K562 (cell line): ENCODE results near the gene SYTL2.

Experiments used
- BHLHE40 ChIP-seq: IDR thresholded peaks from 2 replicates; pipeline ENCODE4 v1.6.1; 2011; ENCODE audit warnings: low read length, improper control_type of control experiment
- CBFA2T2 ChIP-seq: fragments of 450-650 bp; conservative IDR thresholded peaks from 2 replicates; pipeline ENCODE4 v1.6.1; 2017; ENCODE audit warnings: mild to moderate bottlenecking
- EZH2 ChIP-seq: IDR thresholded peaks from 2 replicates; pipeline ENCODE4 v1.6.1; 2012; ENCODE audit warnings: low read depth, mild to moderate bottlenecking, inconsistent platforms, low read length, borderline replicate concordance
- FOXA1 ChIP-seq: fragments of 450-650 bp; IDR thresholded peaks from 2 replicates; pipeline ENCODE4 v1.6.1; 2016; ENCODE audit warnings: mild to moderate bottlenecking, borderline replicate concordance
- GABPB2 ChIP-seq: fragments of 250-450 bp; sonication (Bioruptor Pico); conservative IDR thresholded peaks from 2 replicates; pipeline ENCODE4 v1.5.1; 2021; ENCODE audit warnings: mild to moderate bottlenecking
- HDGF ChIP-seq: fragments of 450-650 bp; IDR thresholded peaks from 2 replicates; pipeline ENCODE4 v1.6.1; 2016
- NRF1 ChIP-seq, 2 experiments: fragments of 450-650 bp; IDR thresholded peaks in 1 of 2; conservative IDR thresholded peaks in 1 of 2; 2 replicates each; pipeline ENCODE4 v1.6.1; 2014; ENCODE audit warnings: mild to moderate bottlenecking in 2 of 2
- PHF21A ChIP-seq: fragments of 450-650 bp; IDR thresholded peaks from 2 replicates; pipeline ENCODE4 v1.6.1; 2017; ENCODE audit warnings: low read depth, borderline replicate concordance
- SMC3 ChIP-seq: conservative IDR thresholded peaks from 2 replicates; pipeline ENCODE4 v1.6.1; 2011; ENCODE audit warnings: low read depth, low read length, improper control_type of control experiment; ENCODE audit not compliant: insufficient read depth
- ZBTB17 ChIP-seq: fragments of 450-650 bp; formaldehyde crosslinking; IDR thresholded peaks from 2 replicates; pipeline ENCODE4 v1.4.0; 2020; ENCODE audit warnings: mild to moderate bottlenecking
- ZBTB7A ChIP-seq: IDR thresholded peaks from 2 replicates; pipeline ENCODE4 v1.6.1; 2011; ENCODE audit warnings: low read depth, mild to moderate bottlenecking, low read length, moderate library complexity, borderline replicate concordance; ENCODE audit not compliant: control insufficient read depth
- ZNF274 ChIP-seq: IDR thresholded peaks from 2 replicates; pipeline ENCODE4 v1.6.1; 2011; ENCODE audit warnings: low read depth, mild to moderate bottlenecking, low read length, moderate library complexity, borderline replicate concordance
- ZZZ3 ChIP-seq: fragments of 450-650 bp; IDR thresholded peaks from 2 replicates; pipeline ENCODE4 v1.6.1; 2016; ENCODE audit warnings: antibody characterized with exemption, mild to moderate bottlenecking, moderate library complexity
- TF ChIP-seq, protein P1 (sequence below), 3 experiments: fragments of 200-800 bp in 1 of 3; fragments of 250-450 bp in 1 of 3; fragments of 450-650 bp in 1 of 3; sonication (Bioruptor Pico) in 1 of 3; sonication (Bioruptor generic) in 1 of 3; formaldehyde crosslinking in 1 of 3; IDR thresholded peaks; 2 replicates each; pipeline versions ENCODE4 v1.6.1 to v1.8.0; 2016 to 2022; ENCODE audit warnings: mild to moderate bottlenecking in 2 of 3, missing genetic modification characterization in 2 of 3, missing compliant biosample characterization in 1 of 3, moderate library complexity in 1 of 3

GRCh38 chr11:85723088-85723487 lies 87.9 kb downstream of the SYTL2 start:
- TF ChIP-seq NRF1 (conservative IDR thresholded peaks at IDR 0.05 in 1 of 2, IDR thresholded peaks at IDR 0.05 in 1 of 2) (no peak), PHF21A (no peak), SMC3 (no peak), GABPB2 (CRISPR knock-in tag) (no peak), EZH2 (no peak), FOXA1 (no peak), ZNF274 (no peak), CBFA2T2 (no peak), ZBTB17 (CRISPR knock-in tag) (no peak), ZBTB7A (no peak), BHLHE40 (no peak), HDGF (no peak), ZZZ3 (no peak)
- TF ChIP-seq, protein P1, sequence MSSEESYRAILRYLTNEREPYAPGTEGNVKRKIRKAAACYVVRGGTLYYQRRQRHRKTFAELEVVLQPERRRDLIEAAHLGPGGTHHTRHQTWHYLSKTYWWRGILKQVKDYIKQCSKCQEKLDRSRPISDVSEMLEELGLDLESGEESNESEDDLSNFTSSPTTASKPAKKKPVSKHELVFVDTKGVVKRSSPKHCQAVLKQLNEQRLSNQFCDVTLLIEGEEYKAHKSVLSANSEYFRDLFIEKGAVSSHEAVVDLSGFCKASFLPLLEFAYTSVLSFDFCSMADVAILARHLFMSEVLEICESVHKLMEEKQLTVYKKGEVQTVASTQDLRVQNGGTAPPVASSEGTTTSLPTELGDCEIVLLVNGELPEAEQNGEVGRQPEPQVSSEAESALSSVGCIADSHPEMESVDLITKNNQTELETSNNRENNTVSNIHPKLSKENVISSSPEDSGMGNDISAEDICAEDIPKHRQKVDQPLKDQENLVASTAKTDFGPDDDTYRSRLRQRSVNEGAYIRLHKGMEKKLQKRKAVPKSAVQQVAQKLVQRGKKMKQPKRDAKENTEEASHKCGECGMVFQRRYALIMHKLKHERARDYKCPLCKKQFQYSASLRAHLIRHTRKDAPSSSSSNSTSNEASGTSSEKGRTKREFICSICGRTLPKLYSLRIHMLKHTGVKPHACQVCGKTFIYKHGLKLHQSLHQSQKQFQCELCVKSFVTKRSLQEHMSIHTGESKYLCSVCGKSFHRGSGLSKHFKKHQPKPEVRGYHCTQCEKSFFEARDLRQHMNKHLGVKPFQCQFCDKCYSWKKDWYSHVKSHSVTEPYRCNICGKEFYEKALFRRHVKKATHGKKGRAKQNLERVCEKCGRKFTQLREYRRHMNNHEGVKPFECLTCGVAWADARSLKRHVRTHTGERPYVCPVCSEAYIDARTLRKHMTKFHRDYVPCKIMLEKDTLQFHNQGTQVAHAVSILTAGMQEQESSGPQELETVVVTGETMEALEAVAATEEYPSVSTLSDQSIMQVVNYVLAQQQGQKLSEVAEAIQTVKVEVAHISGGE (CRISPR knock-in tag; IDR thresholded peaks at IDR 0.05): no peak
